NAMALWA (cell line): ENCODE measurements around the gene ARHGAP22.

ENCODE experiments used
- DNase-seq: peaks from one replicate; pipeline ENCODE4 v3.0.0-alpha.2; 2015; ENCODE audit warnings: low spot score

ARHGAP22 gene

DNA sequence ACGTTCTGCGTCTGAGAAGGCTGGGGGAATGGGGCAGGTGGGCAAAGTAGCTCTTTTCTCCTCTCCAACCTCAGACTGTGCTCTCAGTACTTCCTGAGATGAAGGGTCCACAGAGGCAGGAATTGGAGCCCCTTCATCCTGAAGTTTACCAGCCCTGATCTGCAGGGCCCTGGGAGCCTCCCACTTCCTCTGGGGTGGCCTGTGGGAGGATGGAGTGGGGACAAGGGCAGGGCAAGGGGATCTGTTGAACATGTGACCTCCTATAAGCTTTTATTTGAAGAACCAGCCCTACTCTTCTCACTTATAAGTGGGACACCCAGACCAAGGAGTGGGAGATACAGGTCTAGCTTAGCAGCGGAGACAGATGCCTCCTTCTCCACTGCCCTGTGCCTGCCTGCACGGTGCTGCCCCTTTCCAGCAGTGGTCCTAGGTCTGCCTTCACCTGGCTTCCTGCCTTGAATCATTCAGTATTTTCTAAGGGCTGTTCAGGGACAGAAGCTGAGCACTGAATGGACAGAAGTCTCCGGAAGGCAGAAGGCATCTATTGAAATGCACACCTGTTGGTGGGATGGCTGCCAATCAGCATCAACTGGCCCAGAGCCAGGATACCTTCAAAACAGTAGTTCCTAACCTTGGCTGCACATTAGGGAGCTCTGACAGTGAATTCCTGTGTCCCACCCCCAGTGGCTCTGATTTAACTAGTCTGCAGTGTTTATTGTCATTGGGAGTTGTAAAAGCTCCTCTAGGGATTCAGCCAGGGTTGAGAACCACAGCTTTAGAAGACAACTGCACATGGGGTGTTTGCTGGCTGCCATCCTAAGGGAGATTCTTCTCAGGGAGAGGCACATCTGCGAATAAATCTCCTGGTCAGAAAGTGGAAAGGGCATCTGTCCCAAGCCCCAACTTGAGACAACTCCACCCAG, 2.7 kb upstream of the ARHGAP22 start:
- no peak for DNase-seq

DNA sequence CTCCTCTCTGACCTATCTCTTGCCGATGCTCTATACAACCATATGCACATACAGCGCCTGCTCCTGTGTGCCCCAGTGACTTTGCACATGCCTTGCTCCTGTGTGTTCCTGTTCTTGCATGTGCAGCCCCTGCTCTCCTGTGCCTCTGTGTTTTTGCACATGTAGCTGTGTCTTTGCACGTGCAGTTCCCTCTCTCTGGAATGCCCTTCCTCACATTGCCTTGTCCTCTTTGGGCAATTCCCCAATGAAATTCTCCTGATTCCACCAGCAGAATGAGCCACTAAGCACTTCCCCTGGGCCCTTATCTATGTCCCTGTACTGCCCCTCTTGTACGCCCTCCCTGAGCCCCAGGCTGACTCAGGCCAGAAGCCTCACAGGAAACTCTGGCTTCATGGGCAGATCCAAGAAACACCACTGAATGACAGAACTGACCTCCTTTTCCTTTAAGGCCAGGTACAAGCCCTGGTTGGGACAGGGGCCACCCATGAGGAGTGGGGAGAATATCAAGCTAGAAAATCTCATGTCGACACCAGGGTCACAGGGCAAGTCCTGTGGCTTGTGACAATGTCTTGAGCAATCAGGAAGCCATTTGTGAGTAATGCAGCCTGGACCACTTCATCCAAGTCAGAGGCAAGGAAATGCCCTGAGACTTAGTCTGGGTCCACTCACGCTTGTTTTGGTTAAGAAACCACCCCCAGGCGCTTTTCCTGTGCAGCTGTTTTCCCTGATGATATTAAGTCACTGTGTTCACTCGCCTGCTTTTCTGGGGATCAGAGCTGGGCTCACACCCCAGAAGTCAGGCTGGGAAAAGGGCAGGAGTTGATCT, 1.9 kb upstream of the ARHGAP22 start:
- DNase-seq = no peak

DNA sequence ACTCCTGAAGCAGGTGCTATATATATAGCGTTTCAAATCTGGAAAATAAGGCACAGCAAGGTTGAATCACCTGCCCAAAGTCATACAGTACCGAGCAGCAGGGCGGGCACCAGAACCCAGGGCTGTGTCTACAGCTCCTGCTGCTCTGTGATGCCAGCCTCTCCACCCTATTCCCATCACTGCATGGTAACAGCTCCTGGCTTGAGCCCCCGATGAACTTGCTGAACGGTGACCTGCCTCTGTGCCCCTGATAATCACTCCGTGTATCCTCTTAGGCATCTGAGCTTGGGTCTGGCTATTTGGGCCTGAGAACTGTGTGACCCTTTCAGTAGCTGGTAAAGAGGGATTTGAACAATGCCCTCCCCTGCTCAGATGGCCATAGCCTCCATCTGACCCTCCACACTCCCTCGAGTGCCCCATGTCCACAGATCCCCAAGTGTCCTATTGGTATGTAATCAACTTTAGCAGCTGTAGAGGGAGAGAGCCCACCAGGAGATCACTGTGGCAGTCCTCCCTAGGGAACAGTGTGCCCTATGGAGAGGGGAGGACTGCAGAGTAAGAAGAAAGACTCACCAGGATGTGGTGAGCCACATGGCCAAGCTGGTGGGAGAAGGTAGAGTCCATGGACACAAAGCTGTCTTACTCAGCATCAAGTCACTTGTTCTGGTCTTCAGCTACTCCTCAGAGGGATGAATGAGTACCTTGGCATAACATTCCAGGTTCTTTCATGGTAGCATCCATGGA, 1.1 kb upstream of the ARHGAP22 start:
- DNase-seq = no peak

DNA sequence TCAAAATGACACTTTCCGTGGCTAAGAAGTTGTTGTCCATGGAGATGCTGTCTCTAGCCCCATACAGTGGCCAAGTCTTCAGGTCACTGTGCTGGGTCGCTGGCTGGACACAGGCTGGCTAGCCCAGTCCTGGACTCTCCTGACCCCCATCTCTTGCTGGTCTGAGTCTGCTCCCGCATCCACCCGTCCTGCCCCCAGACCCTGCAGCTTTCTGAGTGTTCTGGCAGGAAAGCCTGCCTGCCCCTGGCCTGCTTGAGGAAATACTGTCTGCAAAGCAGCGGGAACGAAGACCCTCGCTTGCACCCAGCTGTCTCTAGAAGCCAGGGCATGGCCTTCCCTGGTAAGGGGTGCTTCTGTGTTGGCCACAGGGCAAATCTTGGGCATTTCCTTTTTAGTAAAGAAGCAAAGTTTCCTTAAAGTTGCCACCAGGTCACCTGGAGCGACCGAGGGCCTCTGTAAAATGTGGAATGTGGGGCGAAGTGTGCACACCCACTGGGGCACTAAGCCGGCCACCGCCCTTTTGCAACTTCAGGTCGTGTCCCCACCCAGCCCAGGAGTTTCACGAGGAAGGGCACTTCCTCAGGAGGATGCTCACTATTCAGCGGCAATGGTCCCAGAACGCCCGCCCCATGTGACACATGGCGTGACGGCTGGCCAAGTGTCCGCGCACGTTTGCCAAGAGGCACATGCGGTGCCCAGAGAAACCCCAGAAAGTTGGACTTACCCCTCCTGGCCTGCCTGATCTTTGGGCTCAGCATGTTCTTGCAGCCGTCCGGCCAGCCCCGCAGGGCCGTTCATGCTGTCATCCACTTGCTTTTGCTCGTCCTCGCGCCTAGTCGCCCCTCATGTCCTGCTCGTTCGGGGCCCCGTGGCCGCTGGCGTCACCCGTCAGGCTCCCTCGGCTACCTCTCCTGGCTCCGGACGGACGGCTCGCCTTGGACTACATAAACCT, 558 bp downstream of the ARHGAP22 start:
- no peak for DNase-seq

DNA sequence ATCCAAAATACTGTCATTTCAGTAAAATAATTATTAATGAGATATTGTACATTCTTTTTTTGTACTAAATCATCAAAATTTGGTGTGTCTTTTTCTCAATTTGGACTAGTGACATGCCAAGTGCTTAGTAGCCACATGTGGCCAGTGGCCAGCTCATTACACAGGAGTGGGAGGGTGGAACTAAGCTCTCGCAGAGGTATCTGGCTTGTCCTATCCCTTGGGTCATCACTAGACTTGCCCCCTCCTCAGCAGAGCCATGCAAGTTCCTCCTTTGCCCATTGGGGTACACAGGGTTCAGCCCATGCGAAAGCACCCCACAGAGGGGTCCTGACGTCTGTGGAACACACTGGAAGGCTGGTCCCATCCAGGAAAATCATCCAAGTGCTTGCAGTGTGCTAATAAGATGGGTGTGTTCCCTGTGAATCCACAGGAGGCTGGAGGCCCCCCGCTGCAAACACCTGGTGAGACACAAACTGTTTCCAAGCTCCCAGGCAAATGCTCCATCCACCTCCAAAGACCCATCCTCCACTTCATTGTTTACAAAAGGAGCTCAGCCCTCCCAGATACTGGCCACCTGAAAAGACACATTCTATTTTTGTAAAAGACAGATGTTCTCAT, 1.3 kb downstream of the ARHGAP22 start:
- no peak for DNase-seq

DNA sequence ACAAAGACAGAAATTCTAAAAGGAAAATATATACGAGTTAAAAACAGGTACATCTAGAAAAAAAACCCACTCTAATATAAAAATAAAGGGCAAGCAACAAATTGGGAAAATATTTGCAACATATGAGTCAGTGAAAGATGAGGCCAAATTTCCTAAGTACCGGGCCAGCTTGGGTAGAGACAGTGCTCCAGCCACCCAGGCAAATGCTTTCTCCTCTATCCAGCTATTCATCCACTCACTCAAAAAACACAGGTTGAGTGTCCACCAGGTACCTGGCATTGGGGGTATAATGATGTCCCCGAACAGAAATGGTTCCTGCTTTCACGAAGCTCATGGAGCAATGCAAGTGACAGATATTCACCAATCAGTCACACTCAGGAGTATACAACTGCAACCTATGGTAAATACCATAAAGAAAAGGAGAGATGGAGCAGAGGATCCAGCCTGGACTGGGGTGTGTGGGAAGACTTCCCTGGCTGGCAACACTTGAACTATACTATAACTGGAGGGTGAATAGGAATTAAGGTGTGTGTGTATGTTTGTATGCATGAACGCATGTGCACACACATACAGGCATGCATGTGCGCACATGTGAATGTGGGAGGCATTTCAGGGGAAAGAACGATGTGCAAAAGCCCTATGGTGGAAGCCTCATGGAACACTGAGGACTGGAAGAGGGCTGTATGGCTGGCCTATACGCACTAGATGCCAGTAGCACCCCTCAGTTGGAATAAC, 2.3 kb downstream of the ARHGAP22 start:
- no peak for DNase-seq

DNA sequence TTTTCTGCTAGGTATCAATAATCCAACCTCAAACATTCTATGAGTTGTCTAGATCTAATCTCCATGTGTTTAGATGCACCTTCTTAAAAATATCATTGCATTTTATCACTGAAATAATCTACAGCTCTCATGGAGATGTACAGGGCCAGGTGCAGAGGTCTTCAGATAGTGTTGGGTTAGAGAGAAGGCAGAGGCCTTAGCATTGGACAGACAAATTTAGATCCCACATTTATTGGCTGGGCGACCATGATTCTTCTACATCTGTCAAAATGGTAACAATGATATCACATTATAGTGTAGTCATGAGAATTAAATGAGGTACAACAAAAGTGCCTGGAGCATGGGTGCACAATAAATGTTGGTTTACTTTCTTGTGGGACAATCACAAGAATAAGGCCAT, 3.1 kb downstream of the ARHGAP22 start:
- no peak for DNase-seq

DNA sequence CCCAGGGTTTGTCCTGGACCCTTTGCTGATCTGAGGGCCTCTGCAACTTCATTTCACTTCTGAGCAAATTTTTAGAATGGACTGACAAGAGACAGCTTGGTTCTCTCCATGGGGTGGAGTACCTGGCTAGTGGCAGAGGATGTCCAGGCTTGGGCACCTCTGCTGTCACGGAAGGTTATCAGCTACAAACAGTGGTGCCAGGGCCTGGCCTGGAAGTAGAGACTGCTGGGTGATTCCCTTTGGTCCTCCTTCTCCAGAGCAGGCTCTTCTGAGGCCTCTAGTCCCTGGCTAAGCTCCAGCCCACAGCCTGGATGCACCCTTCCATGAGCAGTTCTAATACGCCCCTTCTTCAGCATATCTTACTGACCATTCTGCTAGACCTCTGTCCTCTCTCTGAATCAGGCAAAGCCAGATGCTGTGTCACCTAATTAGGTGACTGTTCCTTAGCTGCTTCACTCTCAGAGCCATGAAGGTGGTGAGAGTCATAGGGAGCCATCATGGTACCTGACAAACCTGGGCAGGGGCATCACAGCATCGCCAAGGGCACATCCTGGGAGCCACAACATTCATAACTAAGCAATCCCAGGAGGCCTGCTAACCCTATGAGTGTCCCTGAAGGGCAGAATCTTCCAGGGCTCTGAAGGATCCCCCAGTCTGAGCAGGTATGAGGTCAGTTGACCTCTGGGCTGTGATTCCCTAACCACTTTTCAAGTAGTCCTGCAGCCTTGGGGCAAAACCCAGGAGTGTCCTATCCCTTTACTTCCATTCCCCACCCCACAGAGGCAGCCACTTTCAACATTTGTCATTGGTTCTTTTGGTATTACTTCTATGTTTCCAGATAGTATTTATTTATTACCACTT, 4.0 kb downstream of the ARHGAP22 start:
- DNase-seq = no peak

DNA sequence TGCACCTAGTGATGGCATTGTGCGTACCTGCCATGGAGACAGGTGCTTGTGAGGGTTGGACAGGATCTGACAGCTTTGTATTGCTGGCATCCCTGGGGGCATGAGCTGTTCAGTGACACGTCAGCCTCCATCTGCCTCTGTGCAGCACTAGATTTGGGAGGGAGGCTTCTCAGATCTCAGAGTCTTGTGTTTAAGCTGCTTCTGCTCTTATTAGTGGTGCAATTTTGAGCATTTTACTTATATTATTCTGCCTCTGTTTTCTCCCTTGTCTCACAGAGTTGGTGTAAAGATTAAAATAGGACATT, 5.1 kb downstream of the ARHGAP22 start:
- no peak for DNase-seq

DNA sequence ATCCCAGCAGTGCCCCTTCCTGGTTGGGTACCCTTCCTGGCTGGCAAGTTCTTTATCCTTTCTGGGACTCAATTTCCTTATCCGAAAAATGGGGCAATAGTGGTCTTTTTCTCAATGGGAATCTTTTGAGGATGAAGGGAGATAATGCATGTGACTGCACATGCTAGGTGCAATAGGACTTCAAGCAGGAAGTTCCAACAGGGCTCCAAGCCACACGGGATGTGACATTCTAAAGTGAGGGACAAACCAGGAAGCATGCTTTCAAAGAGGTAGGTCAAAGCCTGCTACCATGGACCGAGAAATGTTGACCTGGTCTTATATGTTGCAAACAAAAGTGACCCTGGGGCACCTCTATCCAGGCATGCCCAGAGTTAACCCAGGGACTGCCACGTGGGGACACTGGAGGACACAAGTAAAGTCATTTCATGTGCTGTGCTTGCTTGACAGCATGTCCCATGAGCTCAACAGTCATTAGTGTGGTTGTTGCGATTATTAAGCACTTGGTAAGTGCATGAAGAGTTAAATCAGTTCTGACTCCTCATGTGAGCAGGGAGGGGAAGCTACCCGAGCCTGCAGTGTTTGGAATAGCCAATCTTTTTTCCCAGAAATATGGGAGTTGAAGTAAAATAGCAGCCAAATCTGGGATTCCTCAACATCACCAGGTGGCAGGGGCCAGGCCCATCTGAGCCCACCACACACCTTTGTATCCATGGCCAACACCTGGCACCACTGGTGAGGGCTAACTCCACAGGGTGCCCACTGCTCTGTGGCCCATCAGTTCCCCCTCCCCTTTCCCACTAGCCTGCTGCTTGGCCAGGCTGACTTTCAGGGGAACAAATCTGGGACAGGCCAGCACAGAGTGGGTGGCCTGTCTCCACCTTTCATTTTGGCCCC, 5.7 kb downstream of the ARHGAP22 start:
- no peak for DNase-seq

DNA sequence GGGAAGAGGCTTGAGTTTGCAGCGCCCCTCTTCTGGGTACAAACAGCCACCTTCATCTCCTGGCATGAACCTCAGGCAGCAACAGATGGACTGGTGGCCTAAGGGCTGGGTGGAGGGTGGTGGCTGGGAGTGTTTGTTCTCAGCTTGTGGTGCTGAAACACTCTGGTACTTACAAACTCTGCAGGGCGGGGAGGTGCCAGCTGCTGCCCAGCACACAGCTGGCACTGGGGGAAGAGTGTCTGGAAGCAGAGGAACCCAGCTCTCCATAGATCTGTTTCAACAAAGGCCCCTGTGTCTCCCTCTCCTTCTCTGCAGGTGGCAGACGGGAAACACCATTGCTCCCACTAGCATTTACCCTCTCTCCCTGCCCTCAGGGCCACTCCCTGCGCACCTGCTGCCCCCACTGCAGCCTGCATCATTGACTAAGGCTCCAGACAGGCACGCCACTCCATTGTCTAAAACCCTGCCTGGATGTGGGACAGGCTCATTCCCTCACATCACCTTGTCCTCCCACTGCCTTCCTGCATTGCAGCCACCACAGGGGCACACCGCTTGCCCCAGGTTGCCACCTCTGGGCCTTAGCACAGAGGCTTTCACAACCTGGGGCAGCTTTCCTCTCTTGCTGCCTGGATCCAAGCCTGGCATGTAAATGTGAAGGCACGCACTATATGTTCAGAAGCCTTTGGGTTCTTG, 6.5 kb downstream of the ARHGAP22 start:
- DNase-seq = no peak

DNA sequence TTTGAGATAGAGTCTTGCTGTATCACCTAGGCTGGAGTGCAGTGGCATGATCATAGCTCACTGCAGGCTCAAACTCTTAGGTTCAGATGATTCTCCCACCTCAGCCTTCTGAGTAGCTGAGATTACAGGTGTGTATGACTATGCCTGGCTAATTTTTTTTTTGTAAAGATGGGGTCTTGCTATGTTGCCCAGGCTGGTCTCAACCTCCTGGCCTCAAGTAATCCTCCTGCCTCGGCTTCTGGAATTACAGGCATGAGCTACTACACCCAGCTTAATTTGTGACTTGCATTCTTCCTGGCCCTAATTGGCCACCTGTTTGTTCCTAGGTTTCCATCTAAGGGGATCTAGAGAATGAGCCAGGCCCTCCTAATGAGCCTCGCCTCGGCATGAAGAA, 9.3 kb downstream of the ARHGAP22 start:
- no peak for DNase-seq

DNA sequence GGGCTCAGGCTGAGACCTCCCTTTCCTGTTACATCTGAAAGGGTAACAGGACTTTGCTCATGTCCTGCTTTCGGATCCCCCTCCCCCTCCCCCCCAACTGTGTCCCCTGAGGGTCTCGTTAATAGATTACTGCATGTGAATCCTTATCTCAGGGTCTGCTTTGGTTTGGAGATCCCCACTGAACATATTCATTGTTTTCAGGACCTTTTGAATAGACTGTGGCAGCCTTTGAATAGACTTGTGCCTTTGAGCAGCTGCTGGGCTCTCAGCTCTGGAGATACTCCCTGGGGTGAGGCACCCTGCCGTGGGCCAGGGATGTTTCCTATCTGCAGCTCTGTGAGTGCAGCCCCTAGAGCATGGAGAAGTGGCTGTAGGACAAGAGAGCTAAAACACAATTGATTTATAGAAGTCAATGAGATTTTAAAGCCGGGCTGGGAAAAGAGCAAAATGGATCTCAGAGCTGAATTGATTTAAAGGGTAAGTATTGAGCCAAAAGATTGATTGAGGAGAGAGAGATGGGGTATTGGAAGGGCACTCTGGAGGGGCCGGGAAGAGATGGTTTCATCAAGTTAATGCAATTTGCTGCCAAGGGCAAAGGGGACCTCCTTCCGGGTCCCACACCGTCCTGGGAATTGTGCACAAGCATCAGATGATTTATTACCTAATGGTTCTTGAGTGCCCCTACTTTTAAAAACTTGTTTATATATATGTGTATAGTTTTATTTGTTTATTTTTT, 9.9 kb downstream of the ARHGAP22 start:
- no peak for DNase-seq

DNA sequence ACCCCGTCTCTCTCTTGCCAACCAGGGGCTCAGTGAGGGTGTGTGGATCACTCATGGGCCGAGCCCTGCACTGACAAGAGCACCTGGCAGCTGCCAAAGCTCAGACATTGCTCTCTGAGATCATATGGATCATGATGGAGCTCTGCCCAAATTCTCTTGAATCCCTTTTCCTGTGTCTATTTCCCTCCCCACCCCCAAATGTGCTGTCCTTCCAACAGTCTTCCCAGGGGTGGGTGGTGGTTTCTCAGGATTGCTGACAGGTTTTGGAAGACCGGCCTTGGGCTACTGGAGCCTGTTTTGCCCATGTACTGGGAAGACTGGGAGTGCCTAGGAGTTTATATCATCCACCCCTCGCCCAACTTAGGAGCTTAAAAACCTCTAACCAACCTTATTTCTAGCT, 10.5 kb downstream of the ARHGAP22 start:
- DNase-seq = no peak

DNA sequence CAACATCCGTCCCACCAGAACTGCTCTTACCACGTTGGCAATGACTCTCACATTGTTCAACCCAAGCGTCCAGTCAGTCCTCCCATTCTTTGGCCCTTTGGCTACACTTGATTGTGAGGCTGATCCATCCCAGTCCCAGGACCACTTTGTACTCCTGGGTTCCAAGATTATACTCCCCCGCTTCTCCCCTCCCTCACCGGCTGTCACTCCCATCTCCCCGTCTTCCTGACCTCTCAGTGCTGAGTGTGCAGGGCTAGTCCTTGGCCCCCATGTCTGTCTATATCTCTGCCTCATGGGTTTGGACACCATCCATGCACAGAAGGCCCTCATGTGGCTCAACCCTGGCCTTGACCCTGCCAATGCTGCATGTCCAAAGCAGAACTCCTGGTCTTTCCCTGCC, 12.5 kb downstream of the ARHGAP22 start:
- no peak for DNase-seq

DNA sequence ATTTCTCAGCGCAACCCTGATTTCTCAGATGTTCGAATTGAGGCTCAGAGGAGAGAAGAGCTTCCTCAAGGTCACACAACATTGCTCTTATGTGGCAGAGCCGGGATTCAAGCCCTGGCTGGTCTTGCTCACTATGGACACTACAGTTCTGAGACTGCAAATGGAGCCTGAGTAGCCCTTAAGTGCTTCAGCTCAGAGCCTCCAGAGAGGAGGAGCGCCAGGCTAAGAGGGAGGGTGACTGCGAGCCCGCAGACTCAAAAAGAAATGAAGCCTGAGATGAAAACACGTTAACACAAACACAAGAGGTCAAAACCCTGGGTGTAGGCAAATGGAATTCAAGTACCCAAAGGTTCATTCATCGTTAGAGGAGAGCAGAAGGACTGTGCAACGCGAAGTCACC, 13.9 kb downstream of the ARHGAP22 start:
- no peak for DNase-seq

DNA sequence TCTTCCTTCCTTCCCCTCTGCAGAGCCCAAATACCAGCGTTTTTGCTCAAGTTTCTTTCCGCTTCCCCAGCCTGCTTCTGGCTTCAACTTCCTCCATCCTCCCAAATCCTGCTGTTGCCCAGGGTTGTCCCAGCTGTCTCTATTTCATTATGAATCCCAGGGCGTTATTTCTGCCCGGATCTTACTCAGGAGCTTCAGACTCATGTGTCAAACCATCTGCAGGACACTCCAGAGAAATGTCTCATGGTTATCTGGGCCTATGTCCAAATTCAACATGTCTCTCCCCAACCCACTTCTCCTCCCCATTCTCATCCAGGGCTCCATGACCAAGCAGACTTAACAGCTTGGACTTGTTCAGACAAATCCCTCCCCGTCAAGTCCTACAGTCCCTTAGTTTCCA, 15.6 kb downstream of the ARHGAP22 start:
- DNase-seq = no peak
